CD4-positive, alpha-beta T cell treated with Interleukin-21 for 1 hour (primary cell): ENCODE data around the gene SYDE2.
"Not testable (repeated sequence)": the region's sequence is repeated elsewhere in the genome, so short reads cannot be mapped to it uniquely, and the experiment has no call there.

Experiments used
- DNase-seq: peaks from one replicate; pipeline ENCODE4 v3.0.0-alpha.2; 2020

Gene SYDE2

GRCh38 chr1:85168884-85169283, 31.9 kb downstream of the SYDE2 start:
- no peak for DNase-seq

- no peak for DNase-seq
Measured at GRCh38 chr1:85166351-85166750, 34.5 kb downstream of the SYDE2 start.

DNA sequence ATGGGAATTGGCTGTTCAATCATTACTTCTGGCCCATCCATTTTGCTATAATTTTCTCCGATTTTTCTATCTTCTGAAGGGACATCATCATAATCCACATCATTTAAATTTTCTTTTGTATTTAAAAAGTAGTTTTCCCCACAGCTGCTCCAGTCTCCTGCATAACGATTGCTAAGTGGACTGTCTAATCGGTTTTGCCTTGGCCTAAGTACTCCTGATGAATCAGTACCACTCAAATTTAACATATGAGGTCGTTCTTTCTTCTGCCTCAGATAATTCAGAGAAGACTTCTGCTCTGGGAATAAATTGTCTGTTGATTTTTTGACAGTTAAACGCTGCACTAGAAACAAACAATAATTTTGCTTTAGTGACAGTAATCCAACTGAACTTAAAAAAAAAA, 41.9 kb downstream of the SYDE2 start:
- DNase-seq, result no peak

DNA sequence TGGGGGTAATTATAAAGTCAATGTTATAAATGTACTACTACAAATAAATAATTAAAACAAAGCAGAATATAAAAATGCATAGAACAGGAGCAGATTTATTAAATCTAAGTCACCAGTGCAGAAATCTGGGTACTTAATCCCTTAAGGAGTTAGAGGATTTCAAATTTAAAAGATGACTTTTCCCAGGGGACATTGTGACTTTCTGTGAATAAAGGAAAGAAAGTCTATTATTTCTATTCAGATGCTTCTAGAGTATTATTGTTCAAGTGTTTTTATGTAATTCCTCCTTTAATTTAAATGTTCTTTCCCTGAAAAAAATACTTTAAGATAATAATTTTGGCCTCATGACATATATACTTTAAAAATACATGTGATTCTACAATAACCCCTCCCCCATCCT, 43.4 kb downstream of the SYDE2 start:
- DNase-seq, result no peak

- no peak for DNase-seq
Measured at GRCh38 chr1:85153149-85153891, 47.5 kb downstream of the SYDE2 start.

DNA sequence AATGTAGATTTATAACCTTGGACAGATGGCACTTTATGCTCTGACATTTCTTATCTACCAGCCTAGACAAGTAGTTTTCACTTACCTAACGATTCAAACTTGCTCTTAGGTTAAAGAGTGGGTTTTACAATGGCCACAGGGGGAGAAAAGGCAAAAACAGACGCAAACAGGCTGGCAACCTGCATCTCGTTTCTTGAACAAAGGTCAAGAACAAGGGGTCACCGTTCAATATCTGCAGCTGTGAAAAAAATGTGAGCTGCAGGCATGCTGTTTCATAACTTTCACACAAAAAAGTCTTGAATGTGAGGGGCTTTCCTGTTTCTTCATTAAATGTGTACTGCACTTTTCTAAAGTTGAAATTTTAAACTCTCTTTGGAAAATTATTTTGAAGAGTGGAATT, 49.4 kb downstream of the SYDE2 start:
- no peak for DNase-seq

DNA sequence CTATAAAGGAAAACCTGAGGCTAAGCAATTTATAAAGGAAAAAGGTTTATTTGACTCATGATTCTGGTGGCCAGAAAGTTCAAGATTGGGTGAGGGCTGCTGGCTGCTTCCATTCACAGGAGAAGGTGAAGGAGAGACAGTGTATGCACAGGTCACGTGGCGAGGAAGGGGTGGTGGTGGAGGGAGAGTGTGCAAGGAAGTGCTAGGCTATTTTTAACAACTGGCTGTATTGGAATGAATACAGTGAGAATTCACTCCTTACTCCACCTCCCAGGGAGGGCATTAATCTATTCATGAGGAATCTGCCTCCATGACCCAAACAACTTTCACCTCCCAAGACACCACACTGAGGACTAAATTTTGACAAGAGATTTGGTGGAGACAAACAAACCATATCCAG, 51.0 kb downstream of the SYDE2 start:
- DNase-seq, result no peak

DNA sequence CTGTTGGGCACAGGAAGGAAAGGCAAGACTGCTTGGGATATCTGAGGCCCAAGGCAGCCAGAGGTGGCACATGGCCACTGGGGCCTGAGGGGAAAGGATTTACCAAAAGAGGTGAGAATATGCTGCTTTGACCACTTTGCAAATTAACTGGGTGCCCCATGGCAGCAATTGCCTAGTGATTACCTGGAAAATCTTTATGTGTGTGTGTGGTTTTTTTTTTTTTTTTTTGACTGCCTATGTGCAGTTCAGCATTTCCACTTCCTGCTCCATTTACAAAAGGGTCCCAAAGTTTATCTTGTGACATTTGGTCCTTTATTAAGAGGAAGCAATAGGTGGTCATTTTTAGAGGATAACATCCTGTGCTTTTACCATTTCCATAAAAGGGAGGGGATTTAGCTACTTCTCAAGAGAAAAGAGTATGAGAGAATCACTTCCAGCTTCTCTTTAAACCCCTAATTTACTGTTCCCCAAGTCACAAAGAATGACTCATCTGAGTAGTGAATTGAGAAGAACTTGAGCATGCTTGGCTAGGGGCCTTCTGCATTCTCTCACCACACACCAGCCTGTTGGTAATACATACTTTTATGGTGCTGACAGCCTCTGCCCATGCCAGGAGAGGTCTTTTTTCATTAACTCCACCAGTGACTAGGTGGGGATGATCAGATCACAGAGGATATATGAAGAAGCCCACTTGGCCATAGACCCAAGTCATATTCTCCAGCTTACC, 52.1 kb downstream of the SYDE2 start:
- DNase-seq, result no peak

GRCh38 chr1:85146972-85147359, 53.9 kb downstream of the SYDE2 start:
- no peak for DNase-seq

- DNase-seq, result not testable (repeated sequence)
Measured at GRCh38 chr1:85146298-85146971, 54.4 kb downstream of the SYDE2 start.

GRCh38 chr1:85144351-85144750, 56.5 kb downstream of the SYDE2 start:
- no peak for DNase-seq

DNA sequence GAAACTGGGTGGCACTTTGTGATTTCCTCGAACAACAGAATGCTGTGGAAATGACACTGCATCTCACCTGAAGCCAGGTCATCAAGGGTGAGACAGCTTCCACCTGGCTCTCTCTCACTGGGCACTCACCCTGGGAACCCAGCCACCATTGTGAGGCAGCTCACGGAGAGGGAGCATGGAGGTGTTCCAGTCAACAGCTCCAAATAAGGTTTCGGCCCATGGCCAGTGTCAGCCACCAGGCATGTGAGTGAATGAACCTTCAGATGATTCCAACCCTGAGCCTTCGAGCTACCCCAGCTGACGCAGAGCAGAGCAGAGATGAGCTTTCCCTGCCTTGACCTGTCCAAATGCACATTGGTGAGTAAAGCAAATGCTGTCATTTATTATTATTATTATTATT, 58.1 kb downstream of the SYDE2 start:
- DNase-seq, result no peak

DNA sequence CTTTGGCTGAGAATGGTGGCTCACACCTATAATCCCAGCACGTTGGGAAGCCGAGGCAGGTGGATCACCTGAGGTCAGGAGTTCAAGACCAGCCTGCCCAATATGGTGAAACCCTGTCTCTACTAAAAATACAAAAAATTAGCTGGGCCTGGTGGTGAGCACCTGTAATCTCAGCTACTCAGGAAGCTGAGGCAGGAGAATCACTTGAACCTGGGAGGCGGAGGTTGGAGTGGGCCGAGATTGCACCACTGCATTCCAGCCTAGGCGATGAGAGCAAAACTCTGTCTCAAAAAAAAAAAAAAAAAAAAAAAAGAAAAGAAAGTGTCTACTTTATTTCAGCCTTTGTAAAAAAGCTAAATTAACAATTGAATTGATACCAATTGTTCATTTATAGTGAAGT, 62.4 kb downstream of the SYDE2 start:
- not testable (repeated sequence) for DNase-seq

DNA sequence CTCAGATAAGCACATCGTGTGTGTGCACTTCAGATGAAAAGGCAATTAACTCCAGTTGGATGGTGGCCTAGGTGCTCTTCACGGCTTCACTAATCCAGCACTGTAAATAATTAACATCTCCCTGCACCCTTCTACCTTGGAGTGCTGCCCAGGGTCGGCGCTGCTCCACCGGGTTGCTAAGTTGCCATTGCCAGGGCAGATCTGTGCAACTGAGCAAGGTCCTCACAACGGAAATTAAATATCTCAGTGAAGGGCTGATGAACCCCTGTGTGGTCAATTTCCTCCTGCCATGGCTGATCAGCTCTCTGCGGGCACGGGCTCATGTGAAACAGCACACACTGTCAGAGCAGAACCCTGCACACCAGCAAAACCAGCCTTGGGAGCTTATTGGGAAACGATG, 63.2 kb downstream of the SYDE2 start:
- DNase-seq, result no peak

GRCh38 chr1:85135392-85135798, 65.4 kb downstream of the SYDE2 start:
- DNase-seq, result no peak

DNA sequence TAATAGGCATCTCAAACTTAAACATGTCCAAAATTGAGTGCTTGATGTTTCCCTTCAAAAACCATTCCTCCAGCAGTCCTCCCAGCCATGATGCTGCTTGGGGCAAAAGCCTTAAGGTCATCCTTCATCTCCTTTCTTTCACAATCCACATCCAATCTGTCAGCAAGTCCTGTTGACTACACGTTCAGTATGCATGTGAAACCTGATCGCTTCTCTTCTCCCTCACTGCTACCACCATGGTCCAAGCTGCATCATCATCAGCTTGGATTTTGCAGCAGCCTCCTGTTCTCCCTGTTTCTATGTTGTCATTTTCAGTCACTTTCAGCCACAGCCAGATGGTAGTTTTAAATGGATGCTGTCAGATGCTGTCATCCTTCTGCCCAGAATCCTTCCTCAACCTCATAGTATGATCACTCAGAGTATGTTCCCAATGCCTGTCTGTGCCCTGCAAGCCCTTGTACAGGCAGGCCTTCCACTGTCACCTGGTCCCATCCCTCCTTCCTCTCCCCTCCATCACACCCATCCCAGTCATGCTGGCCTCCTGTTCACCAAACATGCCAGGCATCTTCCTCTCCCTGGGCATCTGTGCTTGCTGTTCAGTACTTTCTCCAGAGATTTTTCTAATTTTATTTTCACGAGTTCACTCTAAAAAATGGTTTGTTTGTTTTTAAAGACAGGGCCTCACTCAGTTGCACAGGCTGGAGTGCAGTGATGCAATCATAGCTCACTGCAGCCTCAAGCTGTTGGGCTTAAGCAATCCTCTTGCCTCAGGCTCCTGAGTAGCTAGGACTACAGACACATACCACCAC, 66.0 kb downstream of the SYDE2 start:
- no peak for DNase-seq

GRCh38 chr1:85133565-85134159, 67.2 kb downstream of the SYDE2 start:
- DNase-seq, result no peak

DNA sequence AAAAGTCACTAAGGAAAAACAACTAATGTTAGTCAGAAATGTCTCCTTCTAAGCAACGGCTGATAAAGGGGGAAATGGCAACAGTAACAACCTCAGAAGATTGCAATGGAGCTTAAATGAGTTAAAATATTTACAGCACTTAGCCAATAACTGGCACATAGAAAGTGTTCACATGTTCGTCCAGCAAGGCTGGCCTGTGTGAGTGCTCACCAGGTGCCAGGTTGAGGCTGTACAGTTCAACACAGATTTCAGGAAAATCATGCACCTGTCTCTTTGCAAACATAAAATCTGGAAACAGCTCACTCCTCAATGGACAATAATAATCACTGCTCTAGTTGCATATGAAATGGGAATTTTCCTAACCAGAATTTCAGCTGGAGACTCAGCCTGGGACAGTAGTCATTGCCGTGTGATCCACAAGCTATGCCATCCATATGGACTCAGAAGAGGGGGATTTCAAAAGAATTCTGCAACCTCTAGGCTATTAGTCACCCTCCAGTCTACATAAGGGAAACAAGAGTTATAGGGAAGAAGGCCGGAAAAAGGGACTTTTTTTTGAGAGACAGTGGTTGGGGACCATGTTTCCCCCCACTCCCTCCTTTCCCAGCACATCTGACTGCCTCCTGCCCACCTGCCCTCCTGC, 68.6 kb downstream of the SYDE2 start:
- no peak for DNase-seq

GRCh38 chr1:85128316-85128715, 72.5 kb downstream of the SYDE2 start:
- DNase-seq, result no peak

- no peak for DNase-seq
Measured at GRCh38 chr1:85125891-85126290, 74.9 kb downstream of the SYDE2 start.

- DNase-seq, result no peak
Measured at GRCh38 chr1:85124091-85124490, 76.7 kb downstream of the SYDE2 start.

- DNase-seq, result no peak
Measured at GRCh38 chr1:85122169-85122568, 78.6 kb downstream of the SYDE2 start.
